ENCODE results near the gene SALL4.
"Not testable (repeated sequence)": the region's sequence is repeated elsewhere in the genome, so short reads cannot be mapped to it uniquely, and the experiment has no call there.

Gene SALL4

DNA sequence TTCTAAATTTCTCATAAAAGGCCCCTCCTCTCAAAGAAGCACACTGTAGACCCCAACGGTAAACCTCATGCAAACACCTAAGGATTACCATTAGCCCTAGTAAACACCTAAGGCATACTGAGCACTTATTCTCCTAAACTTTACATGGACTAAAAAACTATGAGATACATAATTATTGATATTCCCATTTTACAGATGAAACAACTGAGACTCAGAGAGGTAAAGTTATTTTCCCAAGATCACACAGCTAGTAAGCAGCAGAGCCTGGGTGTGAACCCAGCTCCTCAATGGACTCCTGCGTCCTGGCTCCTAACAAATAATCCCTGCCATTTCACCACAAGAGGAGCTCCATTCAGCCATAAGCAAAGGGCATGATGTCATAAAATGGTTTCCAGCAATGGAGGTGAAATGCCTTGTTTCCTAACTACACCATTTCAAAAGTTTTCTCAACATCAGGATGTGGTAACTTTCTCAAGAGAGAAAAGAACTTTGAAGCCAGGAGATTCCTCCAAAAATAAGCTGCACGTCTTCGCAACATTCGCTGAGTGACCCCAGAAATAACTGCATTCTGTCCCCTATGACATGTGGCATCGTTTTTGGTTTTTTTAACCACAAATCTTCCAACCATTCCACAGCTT is 38.2 kb downstream of the SALL4 start:
- DNase-seq, result no peak

DNA sequence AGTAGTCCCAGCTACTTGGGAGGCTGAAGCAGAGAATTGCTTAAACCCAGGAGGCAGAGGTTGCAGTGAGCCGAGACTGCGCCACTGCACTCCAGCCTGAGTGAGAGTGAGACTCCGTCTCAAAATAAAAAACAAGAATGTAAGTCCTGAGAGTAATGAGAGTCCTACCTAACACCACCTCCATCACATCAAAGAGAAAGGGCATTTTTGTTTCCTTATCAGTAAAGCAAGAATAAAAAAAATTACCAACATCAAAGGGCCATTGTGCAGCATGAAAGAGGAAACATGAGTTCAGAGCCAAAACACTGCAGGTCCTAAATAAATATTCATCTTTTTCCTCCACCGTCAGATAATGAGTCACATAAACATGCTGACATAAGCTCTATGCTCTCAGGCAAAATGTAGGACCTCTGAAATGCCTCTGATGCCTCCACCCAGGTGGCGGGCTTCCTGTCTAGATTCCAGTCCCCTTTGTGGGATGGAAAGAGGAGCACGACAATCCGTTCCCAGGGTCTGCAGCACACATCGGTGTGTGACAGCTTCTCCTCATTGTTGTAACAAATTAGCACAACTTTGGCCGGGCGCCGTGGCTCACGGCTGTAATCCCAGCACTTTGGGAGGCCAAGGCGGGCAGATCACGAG is 41.3 kb downstream of the SALL4 start:
- no peak for DNase-seq

DNA sequence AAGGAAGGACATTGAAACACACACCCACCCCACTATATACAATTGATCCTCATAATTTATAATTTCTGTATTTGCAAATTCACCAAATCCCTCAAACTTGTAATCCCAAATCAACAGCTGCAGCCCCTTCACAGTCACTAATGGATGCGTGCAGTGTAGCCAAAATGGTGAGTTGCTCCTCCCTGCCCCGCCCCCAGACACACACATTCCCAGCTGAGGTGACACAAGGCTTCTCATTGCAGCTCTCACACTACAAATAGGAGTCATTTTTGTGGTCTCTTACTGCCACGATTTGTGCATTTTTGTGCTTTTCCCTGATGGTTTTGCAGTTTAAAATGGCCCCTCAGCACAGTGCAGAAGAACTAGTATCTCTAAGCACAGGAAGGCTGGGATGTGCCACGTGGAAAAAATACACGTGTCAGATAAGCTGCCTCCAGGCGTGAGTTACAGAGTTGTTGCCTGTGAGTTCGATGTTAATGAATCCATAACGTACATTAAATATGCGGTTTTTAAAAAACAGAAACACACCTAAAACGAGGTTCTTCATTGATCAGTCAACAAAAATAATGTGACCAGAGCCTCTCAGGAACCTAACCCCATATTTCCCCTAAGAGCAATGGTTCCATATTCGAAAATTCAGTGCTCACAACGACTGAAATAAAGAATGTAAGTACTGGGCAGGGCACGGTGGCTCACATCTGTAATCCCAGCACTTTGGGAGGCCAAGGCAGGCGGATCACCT is 42.4 kb downstream of the SALL4 start:
- no peak for DNase-seq

DNA sequence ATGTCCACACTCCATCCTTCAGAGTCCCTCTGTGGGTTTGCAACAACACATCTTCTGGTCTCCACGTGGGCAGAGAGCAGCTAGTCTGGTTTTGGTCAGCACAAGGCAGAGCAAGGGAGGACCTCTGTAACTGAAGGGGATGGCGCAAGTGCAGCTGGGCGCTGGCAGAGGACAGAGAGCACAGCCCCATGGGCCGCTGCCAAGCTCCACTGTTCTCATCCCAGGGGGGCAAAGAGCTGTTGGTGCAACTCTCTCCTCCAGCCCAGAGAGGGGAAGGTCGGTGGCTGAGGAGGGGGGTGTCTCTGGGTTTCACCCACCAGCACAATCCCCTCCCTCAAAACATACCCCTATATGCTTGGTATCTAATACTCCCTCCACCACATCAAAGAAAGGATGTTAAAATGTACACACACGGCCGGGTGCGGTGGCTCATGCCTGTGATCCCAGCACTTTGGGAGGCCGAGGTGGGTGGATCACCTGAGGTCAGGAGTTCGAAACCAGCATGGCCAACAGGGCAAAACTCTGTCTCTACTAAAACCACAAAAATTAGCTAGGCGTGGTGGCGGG is 43.3 kb downstream of the SALL4 start:
- DNase-seq, result no peak

DNA sequence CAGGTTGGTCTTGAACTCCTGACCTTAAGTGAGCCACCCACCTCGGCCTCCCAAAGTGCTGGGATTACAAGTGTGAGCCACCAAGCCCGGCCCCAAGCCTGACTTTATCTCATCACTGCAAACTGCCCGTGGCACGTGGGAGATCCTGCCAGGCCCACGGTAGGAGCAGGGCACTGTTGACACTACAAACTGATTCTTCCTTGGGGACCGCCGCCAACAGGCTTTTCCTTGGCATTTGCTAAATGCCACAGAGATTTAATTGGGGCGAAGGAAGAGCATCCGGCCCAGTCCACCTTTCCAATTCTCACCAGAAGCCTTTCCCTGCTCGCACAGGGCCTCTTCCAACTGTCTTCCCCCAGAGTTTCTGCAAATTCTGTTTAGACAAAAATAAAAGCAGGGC is 45.1 kb downstream of the SALL4 start:
- DNase-seq, result no peak

DNA sequence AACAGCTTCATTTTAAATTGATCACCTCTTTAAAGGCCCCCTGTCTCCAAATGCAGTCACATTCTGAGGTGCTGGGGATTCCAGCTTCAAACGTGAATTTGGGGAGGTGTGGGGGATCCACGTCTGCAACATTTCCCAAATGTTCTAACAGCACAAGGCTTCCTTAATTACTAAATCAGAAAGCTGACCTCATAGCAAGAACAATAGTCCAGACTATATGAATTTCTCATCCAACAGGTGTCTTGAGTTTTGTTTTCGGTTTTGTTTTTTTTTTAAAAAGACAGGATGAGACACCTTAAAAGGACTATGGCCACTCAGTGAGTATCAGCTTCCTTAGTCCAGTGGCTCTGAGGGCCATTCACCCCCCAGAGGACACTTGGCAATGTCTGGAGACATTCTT is 45.7 kb downstream of the SALL4 start:
- DNase-seq, result no peak

DNA sequence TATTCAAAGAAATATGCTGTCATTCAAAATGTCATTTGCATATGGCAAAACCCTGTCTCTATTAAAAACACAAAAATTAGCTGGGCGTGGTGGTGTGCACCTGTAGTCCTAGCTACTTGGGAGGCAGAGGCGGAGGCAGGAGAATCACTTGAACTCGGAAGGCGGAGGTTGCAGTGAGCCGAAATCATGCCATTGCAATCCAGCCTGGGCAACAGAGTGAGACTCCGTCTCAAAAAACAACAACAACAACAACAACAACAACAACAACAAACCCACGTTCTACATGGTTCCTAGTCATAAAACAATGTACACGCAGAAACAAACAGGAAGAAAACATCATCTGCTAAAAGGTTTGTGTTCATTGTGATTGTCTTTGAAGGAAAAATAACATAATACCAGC is 49.1 kb downstream of the SALL4 start:
- not testable (repeated sequence) for DNase-seq

DNA sequence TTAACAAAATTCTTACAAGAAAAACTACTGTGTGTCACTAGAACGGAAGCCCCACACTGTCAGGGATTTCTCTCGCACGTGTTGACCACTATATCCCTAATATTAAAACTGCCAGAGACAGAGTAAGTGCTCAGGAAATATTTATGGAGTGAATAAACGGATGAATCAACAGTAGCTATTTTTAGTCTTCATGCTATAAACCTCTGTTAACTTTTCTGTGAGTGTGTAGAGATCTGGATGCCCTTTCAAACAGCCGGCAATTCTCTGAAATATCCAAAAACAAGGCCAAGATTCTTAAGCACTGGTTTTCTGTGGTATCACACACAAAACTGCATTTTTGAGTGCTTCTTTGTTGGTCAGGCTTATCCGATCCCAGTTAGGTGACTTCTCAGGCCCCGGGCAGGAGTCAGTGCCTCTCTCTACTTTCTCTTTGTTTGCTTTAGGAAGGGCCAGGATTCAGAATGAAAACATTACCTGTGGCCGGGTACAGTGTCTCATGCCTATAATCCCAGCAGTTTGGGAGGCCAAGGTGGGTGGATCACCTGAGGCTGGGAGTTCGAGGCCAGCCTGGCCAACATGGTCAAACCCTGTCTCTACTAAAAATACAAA is 49.9 kb downstream of the SALL4 start:
- no peak for DNase-seq

DNA sequence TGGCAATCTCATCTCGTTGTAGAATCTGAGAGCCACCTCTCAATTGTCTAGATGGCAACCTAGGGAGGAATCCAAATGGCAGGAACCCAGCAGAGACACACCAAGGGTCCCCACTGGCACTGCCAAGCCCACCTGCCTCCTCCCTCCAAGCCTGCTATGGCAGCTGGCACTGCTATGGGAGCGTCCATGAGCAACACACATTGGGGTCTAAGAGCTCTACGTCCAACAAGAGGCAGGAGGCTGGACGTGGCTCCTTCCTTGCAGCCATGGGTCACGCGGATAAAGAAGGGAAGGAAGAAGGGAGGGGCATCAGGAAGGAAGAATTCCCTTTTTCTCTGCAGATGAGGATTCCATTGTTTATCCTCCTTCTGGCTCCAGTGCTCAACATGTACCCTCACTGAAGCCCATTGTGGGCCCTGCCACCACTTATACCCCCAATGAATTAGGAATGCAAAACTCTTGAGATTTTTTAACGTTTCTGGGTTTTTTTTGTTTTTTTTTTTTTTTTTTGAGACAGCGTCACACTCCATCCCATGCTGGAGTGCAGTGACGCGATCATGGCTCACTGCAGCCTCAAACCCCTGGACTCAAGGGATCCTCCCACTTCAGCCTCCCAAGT is 51.4 kb downstream of the SALL4 start:
- no peak for DNase-seq

DNA sequence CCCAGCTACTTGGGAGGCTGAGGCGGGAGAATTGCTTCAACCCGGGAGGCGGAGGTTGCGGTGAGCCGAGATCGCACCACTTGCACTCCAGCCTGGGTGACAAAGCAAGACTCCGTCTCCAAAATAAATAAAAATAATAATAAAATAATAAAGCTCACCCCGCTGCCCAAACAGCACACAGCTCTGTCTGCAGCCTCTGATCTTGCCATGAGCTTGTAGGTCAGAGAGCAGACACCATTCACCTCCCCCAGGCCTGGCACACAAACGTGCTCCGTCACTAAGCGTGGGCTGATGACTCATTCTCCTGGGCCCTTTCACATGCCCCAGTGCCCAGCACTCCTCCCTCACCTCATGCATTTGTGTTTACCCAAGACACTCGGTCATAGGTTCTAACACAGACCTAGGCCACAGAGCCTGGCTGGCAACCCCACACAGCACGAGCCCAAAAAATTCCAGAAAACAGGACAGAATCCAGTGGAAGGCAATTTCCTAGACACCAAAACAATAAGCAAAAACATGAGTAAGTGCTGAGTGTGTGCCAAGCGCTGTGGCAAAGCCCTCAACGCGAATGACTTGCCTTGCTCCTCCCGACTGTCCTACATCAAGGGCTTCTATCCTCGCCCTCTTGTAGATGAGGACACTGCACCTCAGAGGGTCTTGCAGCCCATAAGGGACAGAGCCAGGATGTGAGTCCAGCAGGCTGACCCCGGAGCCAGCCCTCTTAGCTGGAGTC is 52.1 kb downstream of the SALL4 start:
- DNase-seq, result no peak

DNA sequence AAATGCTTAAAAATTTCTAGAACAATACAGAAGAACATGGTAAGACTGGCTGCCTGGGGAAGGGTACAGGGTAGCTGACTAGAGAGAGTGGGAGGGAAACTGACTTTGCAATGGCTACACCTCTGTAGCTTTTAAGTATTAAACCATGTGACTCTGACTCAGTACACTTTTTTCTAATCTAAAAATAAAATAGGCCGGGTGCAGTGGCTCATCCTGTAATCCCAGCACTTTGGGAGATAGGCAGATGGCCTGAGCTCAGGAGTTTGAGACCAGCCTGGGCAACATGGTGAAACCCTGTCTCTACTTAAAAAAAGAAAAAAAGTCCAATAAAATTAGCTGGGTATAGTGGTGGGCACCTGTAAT is 52.7 kb downstream of the SALL4 start:
- DNase-seq, result no peak

DNA sequence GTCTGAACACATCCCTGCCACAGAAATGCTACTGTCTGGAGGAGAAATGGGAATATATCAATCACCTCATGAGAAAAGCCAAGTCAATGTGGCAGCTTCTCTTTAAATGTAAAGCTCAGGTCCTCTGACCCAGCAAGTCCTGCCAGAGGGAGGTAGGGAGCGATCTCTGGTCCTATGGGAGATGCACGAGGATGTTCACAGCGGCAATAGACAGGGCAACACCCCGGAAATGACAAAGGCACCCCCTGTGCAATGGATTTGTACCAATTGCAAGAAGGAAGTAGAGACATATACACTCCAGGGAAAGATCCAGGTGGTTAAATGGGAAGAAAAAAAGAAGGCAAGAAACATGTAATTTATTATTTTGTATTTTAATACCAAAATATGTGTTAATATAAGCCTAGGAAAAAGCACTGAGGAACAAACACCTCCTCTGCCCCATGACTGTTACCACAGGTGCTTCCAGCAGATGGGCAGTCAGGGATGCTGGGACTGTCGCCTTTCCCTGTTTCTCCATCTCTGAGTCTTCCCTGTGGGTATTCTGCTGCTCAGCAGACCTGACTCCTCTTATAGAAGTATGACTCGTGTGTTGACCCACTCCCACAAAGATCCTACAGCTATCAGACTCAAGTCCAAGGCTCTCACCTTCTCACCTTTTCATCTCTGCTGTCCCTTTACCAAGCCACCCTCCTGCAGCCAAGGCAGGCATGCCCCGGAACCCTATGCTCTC is 55.0 kb downstream of the SALL4 start:
- no peak for DNase-seq

DNA sequence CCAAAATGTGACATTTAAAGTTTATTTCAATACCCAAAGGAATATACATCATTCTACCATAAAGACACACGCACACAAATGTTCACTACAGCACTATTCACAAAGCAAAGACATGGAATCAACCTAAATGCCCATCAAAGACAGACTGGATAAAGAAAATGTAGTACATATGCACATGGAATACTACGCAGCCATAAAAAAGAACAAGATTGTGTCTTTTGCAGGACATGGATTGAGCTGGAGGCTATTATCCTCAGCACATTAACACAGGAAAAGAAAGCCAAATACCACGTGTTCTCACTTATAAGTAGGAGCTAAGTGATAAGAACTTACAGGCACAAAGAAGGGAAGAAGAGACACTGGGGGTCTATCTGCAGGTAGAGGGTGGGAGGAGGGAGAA is 56.5 kb downstream of the SALL4 start:
- DNase-seq, result no peak

DNA sequence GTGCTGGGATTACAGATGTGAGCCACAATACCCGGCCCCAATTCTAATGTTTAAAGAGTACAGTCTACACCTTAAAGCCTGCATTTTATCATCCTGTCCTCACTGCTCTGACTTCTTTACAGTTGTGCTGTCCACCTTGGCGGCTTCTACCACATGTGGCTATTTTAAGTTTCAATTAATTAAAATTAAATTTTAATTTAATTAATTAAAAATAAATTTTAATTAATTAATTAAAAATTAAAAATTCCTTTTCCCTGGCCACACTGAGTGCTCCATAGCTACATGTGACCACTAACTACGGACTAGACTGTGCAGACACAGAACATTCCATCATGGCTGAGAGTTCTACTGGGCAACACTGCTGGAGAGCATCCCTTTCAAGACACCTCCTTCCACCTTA is 61.5 kb downstream of the SALL4 start:
- no peak for DNase-seq

DNA sequence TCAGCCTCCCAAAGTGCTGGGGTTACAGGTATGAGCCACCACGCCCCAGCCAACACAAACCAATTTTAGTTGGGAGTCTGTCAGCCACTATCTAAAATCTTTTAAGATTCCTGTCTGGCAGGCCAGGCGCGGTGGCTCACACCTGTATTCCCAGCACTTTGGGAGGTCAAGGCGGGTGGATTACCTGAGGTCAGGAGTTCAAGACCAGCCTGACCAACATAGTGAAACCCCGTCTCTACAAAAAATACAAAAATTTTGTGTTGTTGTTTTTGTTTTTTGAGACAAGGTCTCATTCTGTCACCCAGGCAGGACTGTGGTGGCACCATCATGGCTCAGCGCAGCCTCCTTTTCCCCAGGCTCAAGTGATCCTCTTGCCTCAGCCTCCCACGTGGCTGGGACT is 62.0 kb downstream of the SALL4 start:
- not testable (repeated sequence) for DNase-seq

DNA sequence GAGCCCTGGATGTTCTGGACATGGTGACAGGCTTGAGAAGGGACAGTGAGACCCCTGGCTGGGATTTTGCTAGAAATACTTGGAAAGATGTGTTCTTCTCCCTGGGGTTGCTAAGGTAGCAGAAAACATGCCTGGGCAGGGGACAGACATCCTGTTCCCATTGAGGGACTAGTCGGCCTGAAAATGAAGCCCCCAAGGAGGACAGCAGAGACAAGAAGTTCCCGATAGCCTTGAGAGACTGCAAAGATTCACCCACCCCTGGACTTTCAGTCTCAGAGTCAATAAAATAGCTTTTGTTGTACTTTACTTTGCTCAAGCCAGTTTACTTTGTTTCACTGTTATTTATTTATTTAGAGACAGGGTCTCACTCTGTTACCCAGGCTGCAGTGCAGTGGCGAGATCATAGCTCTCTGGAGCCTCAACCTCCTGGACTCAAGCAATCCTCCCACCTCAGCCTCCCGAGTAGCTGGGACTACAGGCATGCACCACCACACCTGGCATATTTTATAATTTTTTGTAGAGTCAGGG is 62.5 kb downstream of the SALL4 start:
- no peak for DNase-seq

DNA sequence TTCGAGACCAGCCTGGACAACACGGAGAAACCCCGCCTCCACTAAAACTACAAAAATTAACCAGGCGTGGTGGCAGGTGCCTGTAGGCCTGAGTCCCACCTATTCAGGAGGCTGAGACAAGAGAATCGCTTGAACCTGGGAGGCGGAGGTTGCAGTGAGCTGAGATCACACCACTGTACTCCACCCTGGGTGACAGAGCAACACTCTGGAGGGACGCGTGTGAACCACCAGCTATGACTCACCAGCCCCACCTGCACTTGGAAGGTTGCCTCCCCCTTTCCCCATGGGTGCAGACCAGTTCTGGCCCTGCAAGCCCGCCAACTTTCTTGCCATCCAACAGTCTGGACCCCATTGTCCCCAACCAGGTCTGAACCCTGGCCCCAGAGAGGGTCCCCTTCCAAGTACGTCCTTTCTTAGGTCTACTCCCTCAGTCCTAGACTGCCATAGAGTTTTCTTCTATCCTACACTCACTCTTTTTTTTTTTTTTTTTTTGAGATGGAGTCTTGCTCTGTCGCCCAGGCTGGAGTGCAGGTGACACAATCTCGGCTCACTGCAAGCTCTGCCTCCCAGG is 63.4 kb downstream of the SALL4 start:
- DNase-seq, result no peak

DNA sequence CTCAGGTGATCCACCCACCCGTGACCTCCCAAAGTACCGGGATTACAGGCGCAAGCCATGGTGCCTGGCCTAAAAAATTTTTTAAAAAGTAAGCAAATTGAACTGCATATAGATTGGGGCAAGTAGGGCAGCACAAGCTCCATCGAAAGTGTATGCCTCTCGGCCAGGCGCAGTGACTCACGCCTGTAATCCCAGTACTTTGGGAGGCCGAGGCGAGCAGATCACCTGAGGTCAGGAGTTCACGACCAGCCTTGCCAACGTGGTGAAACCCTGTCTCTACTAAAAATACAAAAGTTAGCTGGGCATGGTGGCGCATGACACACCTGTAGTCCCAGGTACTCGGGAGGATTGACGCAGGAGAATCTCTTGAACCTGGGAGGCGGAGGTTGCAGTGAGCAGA is 64.1 kb downstream of the SALL4 start:
- not testable (repeated sequence) for DNase-seq

DNA sequence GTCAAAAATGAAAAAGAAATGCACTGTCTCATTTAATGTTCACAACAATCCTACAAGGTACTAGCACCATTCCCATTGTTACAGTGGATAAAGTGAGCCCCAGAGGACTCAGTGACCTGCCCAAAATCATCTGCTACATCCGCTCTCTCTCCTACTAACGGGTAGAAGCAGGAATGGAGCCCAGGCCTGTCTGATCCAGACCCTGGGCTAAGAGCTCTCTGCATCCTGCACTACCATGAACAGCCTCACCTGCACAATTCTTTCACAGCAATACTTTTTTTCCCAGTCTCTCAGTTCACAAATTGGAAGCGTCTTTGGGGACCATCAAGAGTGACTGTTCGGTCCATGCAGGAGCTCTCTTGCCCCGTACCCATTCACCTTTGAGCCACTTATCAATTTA is 65.4 kb downstream of the SALL4 start:
- DNase-seq, result no peak

DNA sequence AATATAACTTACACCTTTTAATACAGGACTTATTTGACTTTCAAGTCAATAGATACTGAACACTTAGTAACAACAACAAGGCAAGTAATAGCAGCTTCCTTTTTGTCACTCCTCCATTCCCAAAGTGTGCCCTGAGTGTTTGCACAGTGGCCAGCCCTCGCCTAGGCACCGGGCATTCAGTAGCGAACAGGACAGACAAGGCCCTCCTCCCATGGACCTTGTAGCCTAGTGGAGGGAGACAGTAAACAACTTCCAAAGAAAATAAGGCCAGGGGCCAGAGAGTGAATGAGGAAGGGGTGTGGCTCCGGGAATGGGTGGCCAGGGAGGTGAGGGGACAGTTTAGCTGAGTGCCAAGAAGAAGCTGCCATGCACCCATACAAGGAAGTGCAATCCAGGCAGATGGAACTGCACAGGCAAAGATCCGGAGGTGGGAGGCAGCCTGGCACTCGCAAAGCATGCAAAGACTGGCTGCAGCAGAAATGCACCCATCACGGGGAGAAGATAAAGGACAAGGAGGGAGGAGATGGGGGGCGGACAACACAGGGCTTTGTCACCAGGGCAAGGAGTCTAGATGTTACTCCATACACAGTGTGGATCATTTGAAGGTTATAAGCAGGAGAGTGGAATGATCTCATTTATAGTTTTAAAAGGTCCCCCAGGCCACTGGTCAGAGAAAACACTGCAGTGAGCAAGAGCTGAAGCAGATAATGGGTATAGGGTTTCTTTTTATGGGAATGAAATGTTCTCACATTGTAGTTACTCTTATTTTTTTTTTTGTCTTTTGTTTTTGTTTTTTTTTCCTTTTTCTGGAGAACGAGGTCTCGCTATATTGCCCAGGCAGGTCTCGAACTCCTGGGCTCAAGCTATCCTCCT is 66.4 kb downstream of the SALL4 start:
- DNase-seq, result no peak

All from COR-L47 (cell line).